CD1c-positive myeloid dendritic cell (primary cell): ENCODE data around the gene DCAF16.
"Not testable (repeated sequence)": the region's sequence is repeated elsewhere in the genome, so short reads cannot be mapped to it uniquely, and the experiment has no call there.

Source experiments
- DNase-seq: peaks from one replicate; pipeline ENCODE4 v3.0.0-alpha.2; 2016; ENCODE audit errors: extremely low spot score

The DCAF16 gene

DNA sequence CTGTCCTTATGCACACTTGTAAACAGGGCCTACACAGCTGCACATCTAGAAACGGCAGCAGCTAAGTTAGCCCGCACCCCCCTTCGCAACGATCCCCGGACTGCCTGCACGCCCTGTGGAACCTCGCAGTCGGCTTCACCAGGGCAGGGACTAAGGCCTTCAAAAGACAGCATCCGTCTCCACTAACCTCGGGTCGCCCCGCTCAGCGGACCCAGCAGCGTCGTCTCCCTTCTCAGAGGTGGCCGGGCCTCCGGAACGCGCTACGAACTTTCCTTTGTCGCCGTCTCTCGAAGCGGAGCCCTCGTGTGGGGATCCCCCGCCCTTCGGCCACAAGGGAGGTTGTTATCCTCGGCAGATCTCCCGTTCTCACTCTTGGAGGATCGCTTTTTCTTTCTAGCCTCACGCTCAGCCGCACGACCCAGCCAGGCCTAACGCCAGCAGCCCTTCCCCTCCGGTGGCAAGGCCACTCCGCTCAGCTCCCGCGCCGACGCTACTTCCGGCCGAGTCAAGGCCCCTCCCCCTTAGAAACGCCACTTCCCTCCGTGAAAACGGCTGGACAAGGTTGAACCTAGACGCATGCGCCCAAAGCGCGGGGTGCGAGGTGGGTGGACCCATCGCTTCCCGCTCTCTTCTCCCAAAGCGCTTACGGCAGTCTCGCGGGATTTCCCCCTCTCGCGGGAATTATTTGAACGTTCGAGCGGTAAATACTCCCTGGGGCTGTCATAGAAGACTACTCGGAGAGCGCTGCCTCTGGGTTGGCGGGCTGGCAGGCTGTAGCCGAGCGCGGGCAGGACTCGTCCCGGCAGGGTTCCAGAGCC is at the start of gene DCAF16, which contains the start of gene NCAPG:
TSS of gene DCAF16 (minus strand) at position 498 of the 818 bp plus-strand sequence. CDS start 6,616 bp downstream, outside the sequence.
TSS of gene NCAPG (plus strand) at position 720 of the 818 bp plus-strand sequence. CDS start 99 bp downstream, outside the sequence.
- peak; percentile 100 for DNase-seq

GRCh38 chr4:17859793-17860406 is 49.3 kb upstream of the DCAF16 start:
- no peak for DNase-seq

DNA sequence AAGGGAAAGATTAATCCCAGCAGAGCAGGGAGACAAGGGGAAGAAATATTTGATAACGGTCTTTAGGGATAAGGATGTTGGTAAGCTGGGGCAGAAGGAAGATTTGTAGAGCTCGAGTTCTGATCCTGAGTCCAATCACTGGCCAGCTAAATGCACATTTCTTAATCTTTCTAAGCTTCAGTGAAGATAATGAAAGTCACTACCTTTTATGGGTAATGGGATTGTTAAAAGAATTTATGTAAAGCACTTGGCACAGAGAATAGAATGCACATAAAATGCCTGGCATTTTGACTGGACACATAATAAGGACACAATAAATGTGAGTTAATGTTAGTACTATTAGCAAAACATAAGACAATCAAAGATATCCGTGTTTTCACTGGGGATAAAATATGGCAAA is 43.5 kb upstream of the DCAF16 start:
- no peak for DNase-seq

DNA sequence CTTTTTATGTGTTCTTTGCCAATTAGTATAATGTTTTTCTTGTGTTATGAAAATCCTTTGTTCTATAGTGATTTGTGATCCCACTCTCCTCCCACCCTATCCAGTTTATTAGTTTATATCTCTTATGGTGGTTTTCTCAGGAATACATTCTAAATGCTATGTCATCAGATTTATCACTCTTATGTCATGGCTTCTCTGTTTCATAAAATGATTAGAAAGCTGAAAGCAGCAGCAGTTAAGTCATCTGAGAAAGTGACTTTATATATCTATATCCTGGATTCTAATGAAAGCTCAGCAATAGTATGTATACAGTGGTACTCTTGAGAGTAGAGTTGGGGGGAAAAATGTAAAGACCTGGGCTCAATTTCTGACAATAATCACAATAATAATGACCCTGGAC is 41.4 kb upstream of the DCAF16 start:
- DNase-seq = no peak

GRCh38 chr4:17850295-17850694 is 39.7 kb upstream of the DCAF16 start:
- not testable (repeated sequence) for DNase-seq

GRCh38 chr4:17846266-17846665 is 35.7 kb upstream of the DCAF16 start:
- DNase-seq = no peak

GRCh38 chr4:17823871-17824669 is 13.5 kb upstream of the DCAF16 start:
- DNase-seq = no peak

DNA sequence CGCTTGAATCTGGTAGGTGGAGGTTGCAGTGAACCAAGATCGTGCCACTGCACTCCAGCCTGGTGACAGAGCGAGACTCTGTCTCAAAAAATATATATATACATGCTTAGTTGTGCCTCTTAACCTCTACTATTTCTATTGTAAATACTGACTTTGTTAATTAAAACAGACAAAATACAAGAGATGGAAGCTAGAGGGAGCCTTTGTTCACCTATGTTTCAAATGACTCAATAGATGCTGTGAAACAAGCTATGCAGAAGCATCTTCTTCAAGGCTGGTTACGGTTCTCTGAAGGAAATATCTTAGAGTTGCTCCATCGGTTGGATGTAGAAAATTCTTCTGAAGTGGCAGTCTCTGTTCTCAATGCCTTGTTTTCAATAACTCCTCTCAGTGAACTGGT is 6.5 kb upstream of the DCAF16 start:
- DNase-seq = peak; percentile 57

- no peak for DNase-seq
Observed at GRCh38 chr4:17816142-17816541, 5.6 kb upstream of the DCAF16 start.

- peak; percentile 71 for DNase-seq
Observed at GRCh38 chr4:17814140-17814539, 3.6 kb upstream of the DCAF16 start.

- DNase-seq = no peak
Observed at GRCh38 chr4:17812801-17813200, 2.2 kb upstream of the DCAF16 start.

DNA sequence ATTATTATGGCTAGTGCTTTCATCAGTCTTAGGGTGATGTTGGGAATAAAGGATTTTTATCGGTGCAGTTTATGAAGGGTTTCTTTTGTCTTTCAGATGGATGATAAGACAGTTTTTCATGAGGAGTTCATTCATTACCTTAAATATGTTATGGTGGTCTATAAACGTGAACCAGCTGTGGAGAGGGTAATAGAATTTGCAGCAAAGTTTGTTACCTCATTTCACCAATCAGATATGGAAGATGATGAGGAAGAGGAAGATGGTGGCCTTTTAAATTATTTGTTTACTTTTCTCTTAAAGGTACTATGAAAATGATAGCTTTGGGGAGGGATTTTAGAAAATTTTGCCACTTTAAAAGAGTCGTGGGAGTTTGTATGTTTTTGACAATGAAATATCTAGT is 1.6 kb upstream of the DCAF16 start:
- no peak for DNase-seq

GRCh38 chr4:17811078-17811603 is 584 bp upstream of the DCAF16 start:
- no peak for DNase-seq

DNA sequence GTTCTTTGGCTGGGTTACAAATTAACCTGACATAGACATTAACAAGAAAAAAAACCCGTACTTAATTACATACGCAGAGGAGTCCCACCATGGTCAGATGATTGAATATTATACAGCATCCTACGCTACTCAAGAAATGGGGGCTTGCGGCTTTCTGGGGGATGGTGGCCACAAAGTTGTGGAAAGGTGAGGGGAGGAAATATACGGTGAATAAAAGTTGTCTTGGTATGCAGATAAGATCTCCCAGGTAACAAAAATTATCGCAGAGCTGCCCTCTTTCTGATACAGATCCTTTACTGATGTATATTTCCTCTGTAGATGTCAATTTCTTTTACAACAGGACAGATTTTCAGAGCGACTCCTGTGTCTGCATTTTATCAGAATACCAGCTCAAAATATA is 890 bp downstream of the DCAF16 start:
- DNase-seq = no peak

GRCh38 chr4:17807446-17807845 is 3.1 kb downstream of the DCAF16 start:
- no peak for DNase-seq

- DNase-seq = no peak
Observed at GRCh38 chr4:17805580-17806155, 4.9 kb downstream of the DCAF16 start.

GRCh38 chr4:17797808-17798207 is 12.7 kb downstream of the DCAF16 start:
- no peak for DNase-seq

DNA sequence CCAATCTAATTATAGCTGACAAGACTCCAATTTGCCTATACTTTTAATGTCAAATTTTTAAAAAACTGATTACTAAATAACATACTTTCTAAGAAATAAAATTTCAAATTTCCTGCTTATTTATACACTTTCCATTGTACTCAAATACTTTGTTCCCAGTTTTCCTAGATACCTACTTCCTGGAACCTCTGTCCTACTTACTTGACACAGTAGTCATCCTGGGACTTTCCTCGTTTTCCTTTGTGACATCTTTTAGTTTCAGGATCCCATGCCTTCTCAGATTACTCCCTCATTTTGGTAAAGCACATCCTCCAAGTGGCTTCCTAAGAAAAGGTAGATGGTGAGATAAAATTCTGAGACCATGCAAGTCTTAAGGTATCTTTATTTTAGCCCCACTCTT is 15.8 kb downstream of the DCAF16 start:
- no peak for DNase-seq

GRCh38 chr4:17788956-17789355 is 21.6 kb downstream of the DCAF16 start:
- DNase-seq = no peak

- DNase-seq = no peak
Observed at GRCh38 chr4:17787315-17787714, 23.2 kb downstream of the DCAF16 start.

- no peak for DNase-seq
Observed at GRCh38 chr4:17786567-17786966, 24.0 kb downstream of the DCAF16 start.

DNA sequence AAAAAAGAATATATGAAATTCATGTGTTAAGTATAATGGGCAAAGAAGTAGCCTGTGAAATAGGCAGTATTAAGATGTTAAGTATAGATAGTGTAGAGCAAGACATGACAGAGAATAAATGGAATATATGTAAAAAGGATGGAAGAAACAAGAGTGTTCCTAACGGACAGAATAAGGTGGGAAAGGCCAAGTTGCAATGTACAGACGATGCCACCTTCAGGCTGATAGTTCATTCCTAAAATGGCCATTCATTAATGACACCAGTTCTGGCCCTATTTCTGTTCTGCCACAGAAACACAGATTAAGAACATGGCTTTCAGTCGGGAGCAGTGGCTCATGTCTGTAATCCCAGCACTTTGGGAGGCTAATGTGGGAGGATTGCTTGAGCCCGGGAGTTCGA is 24.7 kb downstream of the DCAF16 start:
- DNase-seq = no peak
